Midbrain (tissue), 1 donor: ENCODE results near the gene AIF1.

Source experiments
- DNase-seq: peaks from one replicate; lab custom pipeline; 2025; lab: John Stamatoyannopoulos, UW

AIF1 gene

GRCh38 chr6:31642798-31643570, 27.9 kb downstream of the AIF1 start:
- DNase-seq = no peak

GRCh38 chr6:31643818-31644454, 28.9 kb downstream of the AIF1 start:
- DNase-seq = no peak

- DNase-seq = no peak
These were observed 30.3 kb downstream of the AIF1 start for GRCh38 chr6:31645325-31645724.

- peak; percentile 58 for DNase-seq
These were observed 36.7 kb downstream of the AIF1 start for GRCh38 chr6:31651602-31652191.

GRCh38 chr6:31652925-31653724, 38.1 kb downstream of the AIF1 start:
- peak; percentile 98 for DNase-seq

- DNase-seq = no peak
These were observed 39.7 kb downstream of the AIF1 start for GRCh38 chr6:31654574-31655348.

GRCh38 chr6:31655349-31656237, 40.6 kb downstream of the AIF1 start, which contains the start of gene APOM:
TSS of gene APOM (plus strand) at chr6:31655894. CDS start at chr6:31655967, 73 bp downstream.
- DNase-seq = no peak

- DNase-seq = no peak
These were observed 42.5 kb downstream of the AIF1 start for GRCh38 chr6:31657406-31658157.

GRCh38 chr6:31658158-31658688, 43.2 kb downstream of the AIF1 start:
- no peak for DNase-seq

GRCh38 chr6:31658983-31659648, 44.1 kb downstream of the AIF1 start:
- no peak for DNase-seq

- no peak for DNase-seq
These were observed 44.8 kb downstream of the AIF1 start for GRCh38 chr6:31659649-31660380.

GRCh38 chr6:31660381-31661261, 45.6 kb downstream of the AIF1 start, which contains the start of gene C6orf47:
TSS of gene C6orf47 (minus strand) at chr6:31660778. CDS start at chr6:31659947, 831 bp downstream.
- peak; percentile 79 for DNase-seq

GRCh38 chr6:31661262-31662123, 46.5 kb downstream of the AIF1 start:
- no peak for DNase-seq

- DNase-seq = no peak
These were observed 47.2 kb downstream of the AIF1 start for GRCh38 chr6:31662124-31662723.

- no peak for DNase-seq
These were observed 48.3 kb downstream of the AIF1 start for GRCh38 chr6:31663126-31663960.
